ENCODE results near the gene CADM2.

GRCh38 chr3:84977021-84977420 lies 18.2 kb downstream of the CADM2 start:
- TF ChIP-seq CTCF (conservative IDR thresholded peaks at IDR 0.05), result no peak
- no peak for TF ChIP-seq ZFX (IDR thresholded peaks at IDR 0.05)
